ENCODE measurements around the gene RAX2. TPM values are rescaled to one million over a fixed set of nuclear protein-coding genes. Genes with fewer than 3 reads are reported as not detected.

The RAX2 gene
- total and polyA plus RNA-seq, 10 of the 15 experiments (the other 5 are each of a cell fraction or from before 2014, with no cell fraction given): not detected

DNA sequence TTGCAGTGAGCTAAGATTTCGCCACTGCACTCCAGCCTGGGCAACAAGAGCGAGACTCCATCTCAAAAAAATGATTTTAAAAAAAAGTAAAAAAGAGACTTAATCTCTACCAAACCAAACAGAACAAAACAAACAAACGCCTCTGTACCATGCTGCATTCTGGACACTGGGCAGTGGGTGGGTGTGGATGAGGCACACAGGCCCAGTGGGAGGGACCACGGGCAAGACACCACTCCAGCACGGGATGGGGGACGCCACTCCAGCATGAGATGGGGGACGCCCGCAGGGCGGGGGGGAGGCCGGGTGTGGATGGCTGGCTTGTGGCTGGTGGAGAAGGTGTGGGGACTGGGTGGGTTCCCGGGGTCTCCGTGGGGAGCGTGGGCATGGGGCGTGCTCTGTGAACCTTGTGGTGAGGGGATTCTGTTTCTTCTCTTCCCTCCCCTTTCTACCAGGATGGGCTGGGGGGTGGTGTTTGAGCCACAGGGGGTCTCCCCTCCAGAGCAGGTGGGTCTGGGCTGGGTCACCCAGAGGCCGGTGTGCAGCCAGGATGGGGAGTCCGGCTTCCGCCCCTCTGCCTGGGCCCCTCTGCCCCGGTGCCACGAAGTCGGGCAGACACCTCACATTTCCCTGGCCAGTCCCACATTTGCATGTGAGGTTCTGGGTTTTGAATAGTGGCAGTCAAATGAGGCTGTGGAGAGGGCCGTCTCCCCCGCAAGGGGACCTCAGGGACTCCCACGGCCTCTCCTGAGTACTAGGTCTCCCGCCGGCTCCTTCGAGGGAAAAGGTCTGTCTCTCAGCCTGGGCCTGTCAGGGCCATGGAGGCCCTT, 38.1 kb upstream of the RAX2 start:
- Histone ChIP-seq H3K27me3 (replicated peaks in 1 of 2; ENCODE audit: control insufficient read depth in 2 of 2, insufficient read depth in 2 of 2, low read length in 1 of 2) (no peaks in the 10 kb centered on the region), H3K27ac (ENCODE audit: control insufficient read depth, insufficient read depth) (0 out of 2 replicates have a peak overlapping the region, but pooled peaks have one; percentile 10), H3K79me2 (ENCODE audit: control insufficient read depth, insufficient read depth, low read length) (no peaks in the 10 kb centered on the region), H2AFZ (ENCODE audit: control insufficient read depth, low read depth, low read length) (peak overlapping the region; percentile 74), H3K9me3 (replicated peaks; ENCODE audit: control insufficient read depth, insufficient read depth, low read length) (no peaks in the 10 kb centered on the region; the same call in 2 of the 3 replicates), H3K9ac (ENCODE audit: control insufficient read depth, insufficient read depth, low read length) (no peak overlapping the region; the same call in 1 of the 2 replicates), H3K4me3 (no peak overlapping the region), H3K36me3 (ENCODE audit: control insufficient read depth in 2 of 2, insufficient read depth in 2 of 2, low read length in 1 of 2) (no peaks in the 10 kb centered on the region), H4K20me1 (ENCODE audit: control insufficient read depth, insufficient read depth) (no peaks in the 10 kb centered on the region), H3K4me2 (ENCODE audit: control insufficient read depth, insufficient read depth) (peak overlapping the region; percentile 75), H3K4me1 (ENCODE audit: control insufficient read depth, insufficient read depth, low read length) (peaks cover 14% of the 10 kb centered on the region)
- ATAC-seq: peak; percentile 74
- intact Hi-C loops (cut with micrococcal nuclease; ENCODE audit: unreplicated experiment): no loop called here
- WGBS (ENCODE audit: insufficient coverage, insufficient replicate concordance, low lambda C conversion rate, missing lambda C conversion rate): 14% methylated on average over 22 of the region's 26 CpGs
- DNase-seq (ENCODE audit: low read depth, low spot score): no peak
- in situ Hi-C loops (cut with MboI): no loop called here
- ChIA-PET POLR2A (interaction anchor here (0.6 to 0.9 kb wide), 2 partner anchors 167 to 307 kb away, joined by 3 to 6 read pairs; no protein-coding TSS in a partner anchor), CTCF (no interaction called here), SMC1A (ENCODE audit: uncharacterized antibody, unreplicated experiment) (no interaction called here), RAD21 (ENCODE audit: unreplicated experiment) (no interaction called here)
- BruUV-seq (replicated peaks): no TSS peak
- FAIRE-seq: peak; percentile 35
- TF ChIP-seq IKZF2 (IDR thresholded peaks at IDR 0.05): no peak
- TF ChIP-seq POU2F2 (IDR thresholded peaks at IDR 0.05; ENCODE audit: borderline replicate concordance, low read depth, low read length): peak; percentile 82; the same call in 2 of the 3 replicates
- no peak for TF ChIP-seq YY1 (IDR thresholded peaks at IDR 0.05; ENCODE audit: low read depth, low read length)
- TF ChIP-seq CBX5 (IDR thresholded peaks at IDR 0.05; ENCODE audit: low read depth): no peak
- no peak for TF ChIP-seq TARDBP (IDR thresholded peaks at IDR 0.05; ENCODE audit: borderline replicate concordance)
- no peak for TF ChIP-seq NR2C1 (IDR thresholded peaks at IDR 0.05)
- peak; percentile 62 for TF ChIP-seq MEF2B (IDR thresholded peaks at IDR 0.05; ENCODE audit: partially characterized antibody, poor library complexity, severe bottlenecking)
- TF ChIP-seq RUNX3 (IDR thresholded peaks at IDR 0.05; ENCODE audit: low read length): peak; percentile 26; the same call in 1 of the 2 replicates
- TF ChIP-seq YBX1 (IDR thresholded peaks at IDR 0.05): no peak
- TF ChIP-seq EGR1 (IDR thresholded peaks at IDR 0.05; ENCODE audit: borderline replicate concordance in 1 of 2, low read depth in 2 of 2, low read length in 2 of 2): peak in 1 of 2 experiments; percentile 55; a peak in 1 of 3 replicates
- TF ChIP-seq MTA3 (IDR thresholded peaks at IDR 0.05; ENCODE audit: borderline replicate concordance, low read length): 0 out of 2 replicates have a peak, but pooled peaks have one; percentile 37
- peak; percentile 27 for TF ChIP-seq SP1 (IDR thresholded peaks at IDR 0.05; ENCODE audit: low read depth, low read length)
